Measurements from ENCODE around the gene FOXI1.

GRCh38 chr5:170132269-170132975 lies 26.7 kb downstream of the FOXI1 start:
- TF ChIP-seq CTCF (IDR thresholded peaks at IDR 0.05) = no peak
- TF ChIP-seq POLR2AphosphoS5 (IDR thresholded peaks at IDR 0.05) = no peak
- TF ChIP-seq EP300 (IDR thresholded peaks at IDR 0.05) = no peak
- no peak for TF ChIP-seq POLR2A (IDR thresholded peaks at IDR 0.05)
